Activated naive CD8-positive, alpha-beta T cell treated with anti-CD3 and anti-CD28 coated beads, Interleukin-2, amount 50 U/mL, for 24 hours (primary cell): ENCODE data around the gene ATP10B.
"Not testable (repeated sequence)": the region's sequence is repeated elsewhere in the genome, so short reads cannot be mapped to it uniquely, and the experiment has no call there.

Experiments
- ATAC-seq: fragments of 150-1000 bp; cut with Tn5 transposase; one replicate; pipeline ENCODE4 v1.10.0; 2021
- DNase-seq: peaks from one replicate; pipeline ENCODE4 v3.0.0; 2021
- H3K27ac Mint-ChIP-seq: one replicate; pipeline ENCODE4 v1.8.0; 2021; ENCODE audit warnings: mild to moderate bottlenecking, mixed read lengths
- H3K27me3 Mint-ChIP-seq: one replicate; pipeline ENCODE4 v1.8.0; 2021; ENCODE audit warnings: mixed read lengths
- H3K36me3 Mint-ChIP-seq: one replicate; pipeline ENCODE4 v1.8.0; 2021; ENCODE audit warnings: low read depth, mixed read lengths
- H3K4me1 Mint-ChIP-seq: one replicate; pipeline ENCODE4 v1.8.0; 2021; ENCODE audit warnings: mixed read lengths
- H3K4me3 Mint-ChIP-seq: one replicate; pipeline ENCODE4 v1.8.0; 2021; ENCODE audit warnings: mild to moderate bottlenecking, moderate library complexity, mixed read lengths
- H3K9me3 Mint-ChIP-seq: one replicate; pipeline ENCODE4 v1.8.0; 2021; ENCODE audit warnings: mixed read lengths

ATP10B gene

DNA sequence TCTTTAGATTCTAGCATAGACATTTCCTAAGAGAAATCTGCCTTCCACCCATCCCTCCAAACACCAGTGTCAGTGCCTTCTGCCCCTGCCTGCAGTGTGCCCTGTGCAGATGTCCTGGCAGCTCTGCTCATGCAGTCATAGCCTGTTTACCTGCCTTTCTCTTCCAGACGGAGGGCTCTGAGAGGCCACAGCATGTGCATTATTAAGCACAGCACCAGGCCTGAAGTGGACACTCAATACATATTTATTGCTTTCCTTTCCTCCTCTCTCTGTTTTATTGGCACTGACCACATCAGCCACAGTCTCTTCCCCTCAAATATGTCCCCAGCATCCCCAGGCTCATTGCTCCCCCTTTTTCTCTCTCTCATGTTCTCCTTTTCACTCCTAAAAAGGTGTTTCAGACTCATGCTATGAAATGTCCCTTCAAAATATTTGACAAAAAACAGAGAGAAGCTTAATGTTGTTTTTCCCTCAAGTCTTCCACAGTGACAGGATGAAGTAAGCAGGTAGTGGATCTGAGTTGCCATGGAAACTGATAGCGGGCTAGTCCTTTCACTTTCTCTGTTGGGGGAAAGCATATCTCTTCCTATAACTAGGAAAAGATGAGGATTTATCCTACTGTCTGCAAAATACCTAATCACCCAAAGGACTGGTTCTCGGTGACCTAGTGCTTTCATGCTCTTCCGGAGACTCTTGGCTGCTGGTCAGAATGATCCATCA is 100.9 kb downstream of the ATP10B start:
- Mint-ChIP-seq H3K27me3 (peaks cover 3% of the 10 kb centered on the region), H3K4me3 (no peak overlapping the region), H3K9me3 (no peaks in the 10 kb centered on the region), H3K36me3 (no peaks in the 10 kb centered on the region), H3K27ac (no peak overlapping the region), H3K4me1 (no peaks in the 10 kb centered on the region)
- ATAC-seq (no peak), DNase-seq (no peak)

DNA sequence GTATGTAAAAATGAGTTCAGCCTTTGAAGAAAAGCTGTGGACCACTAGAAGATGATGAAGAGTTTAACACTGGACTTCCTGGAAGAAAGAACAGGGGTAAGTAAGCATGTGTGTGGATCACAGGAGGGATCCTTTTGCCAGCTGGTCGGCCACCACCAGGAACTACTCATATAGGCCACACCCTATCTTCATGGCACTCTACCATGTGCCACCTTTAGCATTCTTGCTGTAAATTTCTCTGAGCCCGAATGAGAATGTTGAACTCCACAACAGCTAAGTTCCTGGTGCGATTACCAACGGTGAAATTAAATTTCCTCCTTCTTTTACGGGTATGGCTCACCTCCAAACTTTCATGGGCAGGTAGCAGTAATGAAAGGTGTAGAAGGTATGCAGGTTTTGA is 102.3 kb downstream of the ATP10B start:
- Mint-ChIP-seq H3K9me3 (no peaks in the 10 kb centered on the region), H3K4me1 (no peaks in the 10 kb centered on the region), H3K27ac (no peak overlapping the region), H3K4me3 (no peak overlapping the region), H3K27me3 (peaks cover 3% of the 10 kb centered on the region), H3K36me3 (no peaks in the 10 kb centered on the region)
- no peak for DNase-seq
- ATAC-seq, result no peak

DNA sequence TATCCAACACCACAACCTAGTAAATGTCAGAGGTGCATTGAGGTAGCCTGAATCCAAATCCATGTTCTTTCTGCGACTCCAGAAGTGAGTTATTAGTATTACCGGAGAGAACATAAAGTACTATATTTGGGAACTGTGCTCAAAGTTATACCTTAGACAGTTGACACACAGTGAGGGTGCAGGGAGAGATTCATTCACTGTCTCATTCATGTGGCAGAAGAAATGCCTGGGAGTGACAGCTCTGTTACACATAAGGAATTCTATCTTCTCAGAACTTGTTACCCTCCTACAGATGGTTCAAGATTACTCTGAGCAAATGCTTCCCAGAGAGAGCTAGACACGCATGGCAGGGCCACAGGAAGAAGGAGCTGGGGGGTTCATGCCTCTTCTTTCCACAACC is 103.0 kb downstream of the ATP10B start:
- DNase-seq (no peak), ATAC-seq (no peak)
- H3K27ac Mint-ChIP-seq, result no peak overlapping the region
- no peaks in the 10 kb centered on the region for H3K36me3 Mint-ChIP-seq
- H3K4me1 Mint-ChIP-seq, result no peaks in the 10 kb centered on the region
- H3K4me3 Mint-ChIP-seq, result no peak overlapping the region
- peaks cover 3% of the 10 kb centered on the region for H3K27me3 Mint-ChIP-seq
- H3K9me3 Mint-ChIP-seq, result no peaks in the 10 kb centered on the region

DNA sequence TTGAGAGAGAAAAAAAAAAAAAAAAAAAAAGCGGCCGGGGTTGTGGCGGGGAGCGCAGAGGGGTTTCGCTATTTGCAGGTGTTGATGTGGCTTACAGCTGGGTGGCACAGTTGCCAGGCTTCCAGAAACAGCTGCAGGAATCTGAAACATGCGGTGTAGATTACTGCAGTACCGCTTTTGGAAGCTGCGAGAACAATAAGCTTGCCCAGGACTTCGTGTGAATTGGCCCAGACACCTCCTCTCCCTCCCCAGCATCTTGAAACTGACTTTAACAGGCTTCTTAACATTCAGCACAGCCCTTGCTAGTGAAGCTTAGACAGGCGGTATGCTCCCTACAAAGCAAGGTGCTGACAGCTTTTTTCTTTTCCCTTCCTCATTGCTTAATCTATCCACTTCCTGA is 104.0 kb downstream of the ATP10B start:
- DNase-seq (no peak), ATAC-seq (no peak)
- Mint-ChIP-seq H3K27me3 (peaks cover 3% of the 10 kb centered on the region), H3K4me1 (no peaks in the 10 kb centered on the region), H3K4me3 (no peak overlapping the region), H3K36me3 (no peaks in the 10 kb centered on the region), H3K27ac (no peak overlapping the region), H3K9me3 (no peaks in the 10 kb centered on the region)

- no peak for DNase-seq
- no peaks in the 10 kb centered on the region for H3K4me1 Mint-ChIP-seq
- H3K4me3 Mint-ChIP-seq, result no peak overlapping the region
- ATAC-seq, result no peak
- H3K27me3 Mint-ChIP-seq, result peaks cover 3% of the 10 kb centered on the region
- no peaks in the 10 kb centered on the region for H3K9me3 Mint-ChIP-seq
- H3K27ac Mint-ChIP-seq, result no peak overlapping the region
- H3K36me3 Mint-ChIP-seq, result no peaks in the 10 kb centered on the region
Measured at GRCh38 chr5:160747559-160747958, 104.5 kb downstream of the ATP10B start.

GRCh38 chr5:160744268-160745101 is 107.5 kb downstream of the ATP10B start:
- no peak overlapping the region for H3K27ac Mint-ChIP-seq
- DNase-seq (no peak), ATAC-seq (no peak)
- no peaks in the 10 kb centered on the region for H3K4me1 Mint-ChIP-seq
- no peaks in the 10 kb centered on the region for H3K36me3 Mint-ChIP-seq
- no peak overlapping the region for H3K4me3 Mint-ChIP-seq
- H3K9me3 Mint-ChIP-seq, result no peaks in the 10 kb centered on the region
- peaks cover 3% of the 10 kb centered on the region for H3K27me3 Mint-ChIP-seq

DNA sequence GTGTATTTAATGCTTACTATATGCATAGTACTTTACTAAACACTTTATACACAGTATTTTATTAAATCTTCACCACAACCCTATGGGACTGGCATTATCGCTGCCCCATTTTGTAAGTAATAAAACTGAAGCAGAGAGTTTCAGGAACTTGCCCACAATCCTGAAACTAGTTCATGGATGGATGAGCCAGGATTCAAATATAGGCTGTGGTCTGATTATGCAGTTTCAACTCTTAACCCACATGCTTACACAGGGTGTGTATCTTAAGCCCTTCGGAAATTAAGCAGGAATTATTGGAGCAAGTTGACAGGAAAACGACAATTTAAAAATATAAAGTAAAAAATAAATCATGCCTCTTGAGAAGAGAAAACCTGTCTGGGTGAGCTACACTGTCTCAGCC is 109.0 kb downstream of the ATP10B start:
- peaks cover 3% of the 10 kb centered on the region for H3K27me3 Mint-ChIP-seq
- H3K9me3 Mint-ChIP-seq, result no peaks in the 10 kb centered on the region
- H3K27ac Mint-ChIP-seq, result no peak overlapping the region
- DNase-seq, result no peak
- H3K36me3 Mint-ChIP-seq, result no peaks in the 10 kb centered on the region
- ATAC-seq, result no peak
- H3K4me3 Mint-ChIP-seq, result no peak overlapping the region
- no peaks in the 10 kb centered on the region for H3K4me1 Mint-ChIP-seq

GRCh38 chr5:160742446-160742845 is 109.6 kb downstream of the ATP10B start:
- Mint-ChIP-seq H3K36me3 (no peaks in the 10 kb centered on the region), H3K9me3 (no peaks in the 10 kb centered on the region)
- ATAC-seq, result no peak

DNA sequence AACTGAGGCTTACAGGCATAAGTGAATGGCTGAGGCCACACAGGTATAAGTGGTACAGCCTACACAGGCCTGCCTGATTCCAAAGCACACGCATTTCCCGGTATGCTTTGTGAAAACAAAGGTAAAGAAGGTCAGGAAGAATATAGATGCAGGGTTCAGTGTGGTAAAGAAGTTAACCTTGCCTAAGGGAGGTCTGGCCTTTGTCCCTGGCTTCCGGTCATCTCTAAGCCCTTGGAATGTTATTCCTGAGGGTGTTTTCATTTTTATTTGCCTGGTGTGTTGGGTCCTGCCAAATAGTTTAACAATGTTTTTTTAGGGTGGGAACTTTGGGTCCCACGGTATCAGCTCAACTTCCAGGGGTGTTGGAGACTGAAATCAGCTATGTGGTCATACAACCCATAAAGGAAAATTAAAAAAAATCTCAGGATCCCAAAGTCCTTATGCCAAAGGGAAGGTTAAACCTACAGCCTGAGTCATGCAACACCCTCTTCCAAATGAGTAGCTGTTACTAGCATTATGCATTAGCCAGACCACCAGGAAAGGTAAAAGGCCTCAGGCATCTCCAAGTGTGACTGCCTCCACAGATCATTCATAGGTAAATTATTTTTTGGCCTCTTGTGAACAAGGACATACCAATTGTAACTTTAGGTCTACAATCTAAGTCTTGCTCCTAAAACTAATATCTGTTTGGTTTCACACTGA is 124.6 kb downstream of the ATP10B start:
- Mint-ChIP-seq H3K4me1 (no peaks in the 10 kb centered on the region), H3K36me3 (no peaks in the 10 kb centered on the region)

More at GRCh38 chr5:160742446-160742845, 109.6 kb downstream of the ATP10B start:
- Mint-ChIP-seq H3K27me3 (peaks cover 2% of the 10 kb centered on the region), H3K4me1 (no peaks in the 10 kb centered on the region), H3K27ac (no peak overlapping the region), H3K4me3 (no peak overlapping the region)
- no peak for DNase-seq

GRCh38 chr5:160726721-160727120 is 125.3 kb downstream of the ATP10B start:
- Mint-ChIP-seq H3K36me3 (no peaks in the 10 kb centered on the region), H3K27me3 (peaks cover 2% of the 10 kb centered on the region), H3K9me3 (no peaks in the 10 kb centered on the region), H3K4me1 (no peaks in the 10 kb centered on the region), H3K4me3 (no peak overlapping the region), H3K27ac (no peak overlapping the region)
- DNase-seq (no peak), ATAC-seq (no peak)

More for the DNA sequence above, 124.6 kb downstream of the ATP10B start:
- ATAC-seq (no peak), DNase-seq (no peak)
- no peak overlapping the region for H3K27ac Mint-ChIP-seq
- no peaks in the 10 kb centered on the region for H3K9me3 Mint-ChIP-seq
- H3K4me3 Mint-ChIP-seq, result no peak overlapping the region
- peaks cover 2% of the 10 kb centered on the region for H3K27me3 Mint-ChIP-seq

GRCh38 chr5:160720822-160721221 is 131.2 kb downstream of the ATP10B start:
- no peak overlapping the region for H3K4me3 Mint-ChIP-seq

GRCh38 chr5:160715508-160715907 is 136.5 kb downstream of the ATP10B start:
- DNase-seq, H3K36me3 Mint-ChIP-seq, H3K9me3 Mint-ChIP-seq, ATAC-seq, H3K27me3 Mint-ChIP-seq, H3K4me3 Mint-ChIP-seq, H3K4me1 Mint-ChIP-seq, H3K27ac Mint-ChIP-seq: not testable (repeated sequence)

More at GRCh38 chr5:160720822-160721221, 131.2 kb downstream of the ATP10B start:
- Mint-ChIP-seq H3K9me3 (no peaks in the 10 kb centered on the region), H3K36me3 (no peaks in the 10 kb centered on the region), H3K27me3 (no peaks in the 10 kb centered on the region), H3K4me1 (no peaks in the 10 kb centered on the region), H3K27ac (no peak overlapping the region)
- no peak for DNase-seq
- ATAC-seq, result no peak

- ATAC-seq (no peak), DNase-seq (no peak)
- no peaks in the 10 kb centered on the region for H3K9me3 Mint-ChIP-seq
- H3K4me3 Mint-ChIP-seq, result no peak overlapping the region
- no peak overlapping the region for H3K27ac Mint-ChIP-seq
- no peaks in the 10 kb centered on the region for H3K36me3 Mint-ChIP-seq
- peaks cover 3% of the 10 kb centered on the region for H3K27me3 Mint-ChIP-seq
- peaks cover 2% of the 10 kb centered on the region for H3K4me1 Mint-ChIP-seq
Measured at GRCh38 chr5:160703547-160704189, 148.3 kb downstream of the ATP10B start.

DNA sequence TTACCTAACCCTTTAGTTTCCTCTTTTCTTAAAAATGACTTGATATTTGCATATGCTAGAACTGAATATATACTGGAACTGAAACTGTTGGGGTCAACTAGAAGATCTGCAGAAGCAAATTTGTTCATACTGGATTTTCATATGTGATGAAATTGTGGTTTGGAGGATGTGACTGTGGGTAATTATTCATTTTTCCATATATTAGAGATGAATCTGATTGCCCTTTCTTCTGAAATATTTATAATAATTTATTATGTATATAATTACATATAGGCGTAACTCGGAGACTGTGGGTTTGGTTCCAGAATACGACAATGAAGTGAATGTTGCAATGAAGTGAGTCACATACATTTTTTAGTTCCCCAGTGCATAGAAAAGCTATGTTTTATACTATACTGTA is 149.1 kb downstream of the ATP10B start:
- Mint-ChIP-seq H3K9me3 (no peaks in the 10 kb centered on the region), H3K27me3 (peaks cover 5% of the 10 kb centered on the region), H3K36me3 (no peaks in the 10 kb centered on the region), H3K4me3 (no peak overlapping the region), H3K27ac (no peak overlapping the region), H3K4me1 (peaks cover 2% of the 10 kb centered on the region)
- DNase-seq (no peak), ATAC-seq (no peak)
